Fibroblast of upper back skin (primary cell): ENCODE results near the gene HOXA1.

ENCODE experiments used
- DNase-seq: peaks from one replicate; pipeline ENCODE4 v3.0.0-alpha.2; 2013

The HOXA1 gene

GRCh38 chr7:27130540-27131389, 35.0 kb upstream of the HOXA1 start, which contains the start of gene HOXA4:
HOXA4 (minus strand) TSS chr7:27130757; CDS start chr7:27130733, 24 bp downstream.
- DNase-seq: peak; percentile 86

GRCh38 chr7:27129729-27130539, 34.1 kb upstream of the HOXA1 start:
- no peak for DNase-seq

- DNase-seq: no peak
Measured at GRCh38 chr7:27128776-27129728, 33.3 kb upstream of the HOXA1 start.

GRCh38 chr7:27128034-27128433, 32.2 kb upstream of the HOXA1 start:
- peak; percentile 70 for DNase-seq

- no peak for DNase-seq
Measured at GRCh38 chr7:27126596-27127327, 31.0 kb upstream of the HOXA1 start.

GRCh38 chr7:27125986-27126394, 30.2 kb upstream of the HOXA1 start:
- no peak for DNase-seq

- DNase-seq: no peak
Measured at GRCh38 chr7:27124902-27125689, 29.3 kb upstream of the HOXA1 start.

- peak; percentile 95 for DNase-seq
Measured at GRCh38 chr7:27124096-27124901, 28.5 kb upstream of the HOXA1 start.

GRCh38 chr7:27123477-27124053, 27.8 kb upstream of the HOXA1 start:
- no peak for DNase-seq

- no peak for DNase-seq
Measured at GRCh38 chr7:27123007-27123476, 27.2 kb upstream of the HOXA1 start.

GRCh38 chr7:27122077-27122910, 26.5 kb upstream of the HOXA1 start:
- no peak for DNase-seq

GRCh38 chr7:27121684-27122076, 25.9 kb upstream of the HOXA1 start:
- DNase-seq: no peak

GRCh38 chr7:27119412-27119911, 23.7 kb upstream of the HOXA1 start:
- no peak for DNase-seq

GRCh38 chr7:27118580-27118979, 22.8 kb upstream of the HOXA1 start:
- no peak for DNase-seq

- peak; percentile 70 for DNase-seq
Measured at GRCh38 chr7:27117887-27118491, 22.2 kb upstream of the HOXA1 start.

GRCh38 chr7:27116962-27117886, 21.4 kb upstream of the HOXA1 start:
- DNase-seq: no peak
